ENCODE measurements around the gene DNAJB5.
"Not testable (repeated sequence)": the region's sequence is repeated elsewhere in the genome, so short reads cannot be mapped to it uniquely, and the experiment has no call there.

DNAJB5 gene

GRCh38 chr9:34989003-34989945, at the start of gene DNAJB5:
DNAJB5 (plus strand) TSS chr9:34989745; CDS start chr9:34990631, 886 bp downstream.
- peak; percentile 99 for DNase-seq

- not testable (repeated sequence) for DNase-seq
Observed at GRCh38 chr9:34939989-34940388, 49.6 kb upstream of the DNAJB5 start.

DNA sequence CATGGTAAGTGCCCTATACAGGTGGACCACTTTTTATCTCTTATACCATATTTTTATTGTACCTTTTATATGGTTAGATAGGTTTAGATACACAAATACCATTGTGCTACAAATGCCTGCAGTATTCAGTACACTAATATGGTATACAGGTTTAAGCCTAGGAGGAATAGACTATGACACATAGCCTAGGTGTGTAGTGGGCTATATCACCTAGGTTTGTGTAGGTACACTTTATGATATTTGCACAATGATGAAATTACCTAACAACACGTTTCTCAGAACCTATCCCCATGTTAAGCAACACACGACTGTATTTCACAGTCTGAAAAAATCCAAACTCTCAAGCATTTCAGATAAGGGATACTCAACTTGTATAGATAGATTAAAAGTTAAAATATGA, 41.1 kb upstream of the DNAJB5 start:
- DNase-seq: no peak

DNA sequence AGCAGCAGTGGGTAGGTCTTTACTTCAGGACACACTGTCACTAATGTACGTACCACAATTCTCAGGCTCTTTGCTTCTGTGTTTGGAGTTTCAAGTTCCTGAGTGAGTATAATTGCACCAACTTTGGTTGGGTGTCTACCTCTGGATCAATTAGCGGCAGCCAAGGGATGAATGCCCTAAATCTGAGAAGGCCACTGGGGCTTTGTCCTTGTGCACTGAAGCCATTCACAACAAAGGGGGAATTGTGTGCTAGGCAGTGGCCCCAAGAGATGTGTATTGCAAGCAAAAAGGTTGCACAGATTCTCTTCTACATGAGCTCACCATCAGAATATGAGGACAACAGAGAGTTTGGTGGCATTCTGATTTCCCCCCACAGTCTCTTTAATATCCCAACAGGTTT, 35.3 kb upstream of the DNAJB5 start:
- no peak for DNase-seq

DNA sequence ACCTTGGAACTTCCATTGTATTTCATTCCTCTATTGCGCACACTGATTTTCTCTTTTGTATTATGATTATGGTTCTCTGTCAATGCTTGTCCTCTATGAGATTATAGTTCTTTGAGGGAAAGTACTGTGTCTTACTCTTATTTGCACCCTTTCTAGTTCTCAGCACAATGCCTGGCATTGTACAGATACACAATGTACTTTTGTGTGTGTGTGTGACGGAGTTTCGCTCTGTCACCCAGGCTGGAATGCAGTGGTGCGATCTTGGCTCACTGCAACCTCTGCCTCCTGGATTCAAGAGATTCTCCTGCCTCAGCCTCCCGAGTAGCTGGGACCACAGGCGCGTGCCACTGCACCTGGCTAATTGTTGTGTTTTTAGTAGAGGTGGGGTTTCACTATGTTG, 33.5 kb upstream of the DNAJB5 start:
- DNase-seq: not testable (repeated sequence)

GRCh38 chr9:34956648-34957047, 32.9 kb upstream of the DNAJB5 start:
- no peak for DNase-seq

- peak; percentile 38 for DNase-seq
Observed at GRCh38 chr9:34957492-34958410, 31.8 kb upstream of the DNAJB5 start, which contains the start of gene PHF24. PHF24 (plus strand) TSS chr9:34958285; CDS start chr9:34971299, 13,014 bp downstream.

DNA sequence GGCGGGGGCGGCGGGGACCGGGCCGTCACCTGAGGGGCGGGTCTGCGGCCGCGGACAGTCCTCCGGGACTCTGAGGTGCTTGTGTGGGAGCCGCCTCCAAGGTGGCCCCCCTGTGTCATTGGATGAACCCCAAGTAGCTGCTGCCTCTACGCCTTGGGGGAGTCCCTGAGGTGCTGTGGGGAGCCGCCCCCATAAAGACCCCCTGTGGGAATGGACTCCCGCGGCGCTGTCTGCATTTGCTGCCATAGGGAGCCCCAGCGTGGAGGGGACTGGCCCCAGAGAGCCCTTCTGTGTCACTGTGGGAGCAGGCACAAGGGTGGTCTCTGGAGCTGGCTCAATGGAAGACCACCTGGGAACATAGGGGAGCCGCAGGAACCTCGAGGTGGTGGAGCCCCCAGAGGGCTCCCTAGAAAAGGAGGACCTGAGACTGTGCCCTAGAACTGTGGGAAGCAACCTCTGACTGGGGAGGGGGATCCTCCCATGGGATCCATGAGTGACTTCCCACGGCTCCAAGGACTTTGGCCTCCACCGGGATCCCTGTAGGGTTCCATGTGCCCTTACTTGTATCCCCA, 31.0 kb upstream of the DNAJB5 start:
- no peak for DNase-seq

DNA sequence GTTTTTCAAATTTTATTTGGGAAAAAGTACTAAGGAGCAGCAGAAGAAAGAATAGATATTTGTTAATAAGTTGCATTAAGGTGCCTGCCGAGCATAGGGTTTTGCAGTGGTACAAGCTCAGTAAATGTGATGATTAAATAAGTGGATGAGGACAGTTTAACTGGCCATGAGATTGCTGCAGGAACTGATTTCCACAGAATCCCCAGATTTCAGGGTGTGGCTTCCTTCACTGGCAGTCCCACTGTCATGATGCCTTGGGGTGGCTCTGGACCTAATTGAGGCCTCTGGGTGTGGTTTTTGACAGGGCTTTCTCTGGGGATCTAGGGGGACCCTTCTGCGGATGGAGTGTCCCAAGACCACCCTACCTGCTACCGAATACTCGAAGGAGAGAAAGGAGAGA, 30.1 kb upstream of the DNAJB5 start:
- no peak for DNase-seq

DNA sequence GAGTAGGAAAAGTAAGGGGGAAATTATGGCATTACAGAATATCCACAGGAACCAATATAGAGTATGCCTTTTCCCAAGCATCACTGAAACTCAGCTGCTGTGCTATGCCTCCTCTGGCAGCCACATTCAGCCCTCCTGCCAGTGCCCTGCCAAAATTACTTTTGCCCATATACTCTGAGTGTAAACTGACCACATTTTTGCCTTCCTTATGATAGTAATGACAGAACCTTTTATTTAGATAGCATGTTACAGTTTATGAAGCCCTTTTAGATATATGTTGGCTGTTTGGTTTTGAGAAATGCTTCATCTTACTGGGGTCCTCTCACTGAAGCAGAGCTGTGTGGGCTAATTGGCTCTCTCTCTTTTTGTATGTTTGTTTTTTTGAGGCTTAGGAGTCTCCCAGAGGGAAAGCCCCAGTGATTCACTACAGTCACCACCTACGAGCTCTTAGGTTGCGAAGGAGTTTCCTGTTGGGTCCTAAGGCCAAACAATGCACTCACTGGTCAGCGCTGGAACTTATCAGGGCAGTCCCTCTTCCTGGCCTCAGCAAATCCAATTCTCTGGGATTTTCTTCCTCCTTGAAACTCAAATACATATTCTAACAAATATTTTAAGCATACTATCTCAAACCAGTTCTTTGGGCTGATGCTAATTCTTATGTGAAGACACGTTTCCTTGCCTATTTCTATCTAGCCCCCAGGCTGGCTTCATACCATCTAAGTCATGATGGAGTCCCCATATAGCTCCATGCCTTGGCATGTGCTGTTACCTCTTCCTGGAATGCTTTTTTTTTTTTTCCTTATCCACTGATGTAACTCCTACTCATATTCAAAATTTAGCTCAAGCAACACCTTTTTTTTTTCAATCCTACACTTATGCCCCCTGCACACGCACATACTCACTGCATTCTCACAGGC, 27.7 kb upstream of the DNAJB5 start:
- DNase-seq: no peak

DNA sequence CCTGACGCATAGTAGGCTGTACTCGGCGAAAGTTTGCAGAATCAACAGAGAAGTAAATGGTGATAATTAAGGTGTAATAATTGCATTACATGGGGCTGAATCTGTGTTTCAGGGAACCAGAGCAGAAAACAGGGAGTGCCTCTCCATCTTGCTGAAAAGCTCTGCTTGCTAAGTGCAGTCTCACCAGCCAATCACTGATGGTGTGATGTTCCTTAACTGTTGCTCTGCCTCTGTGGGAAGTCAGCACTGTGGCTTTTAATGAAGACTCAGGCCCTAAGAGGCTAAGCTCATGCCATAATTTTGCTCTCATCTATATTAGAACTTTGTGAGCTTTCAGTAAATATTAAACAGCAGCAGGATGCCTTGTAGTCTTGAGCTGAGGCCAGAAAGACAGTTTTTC, 27.0 kb upstream of the DNAJB5 start:
- no peak for DNase-seq

DNA sequence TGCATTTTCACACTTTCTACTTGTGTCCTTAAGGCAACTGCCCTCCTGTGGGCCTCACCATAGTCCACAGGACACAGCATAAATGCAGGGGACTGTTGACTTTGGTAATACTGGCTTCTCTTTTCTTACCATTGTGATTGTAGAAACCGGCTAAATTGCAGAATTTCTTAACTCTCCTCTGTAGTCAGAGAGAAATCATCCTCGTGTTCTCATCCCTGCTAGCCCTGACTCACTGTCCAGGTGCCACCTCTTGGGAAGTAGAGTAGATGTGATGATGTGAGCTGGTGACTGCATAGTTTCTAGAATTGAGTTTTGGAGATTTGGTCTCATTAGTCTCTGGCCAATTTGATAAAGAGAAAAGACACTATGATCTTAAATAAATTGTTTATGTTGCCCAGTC, 26.0 kb upstream of the DNAJB5 start:
- no peak for DNase-seq

- no peak for DNase-seq
Observed at GRCh38 chr9:34964458-34964857, 25.1 kb upstream of the DNAJB5 start.

- no peak for DNase-seq
Observed at GRCh38 chr9:34971146-34971811, 18.3 kb upstream of the DNAJB5 start.

GRCh38 chr9:34974664-34975063, 14.9 kb upstream of the DNAJB5 start:
- no peak for DNase-seq

DNA sequence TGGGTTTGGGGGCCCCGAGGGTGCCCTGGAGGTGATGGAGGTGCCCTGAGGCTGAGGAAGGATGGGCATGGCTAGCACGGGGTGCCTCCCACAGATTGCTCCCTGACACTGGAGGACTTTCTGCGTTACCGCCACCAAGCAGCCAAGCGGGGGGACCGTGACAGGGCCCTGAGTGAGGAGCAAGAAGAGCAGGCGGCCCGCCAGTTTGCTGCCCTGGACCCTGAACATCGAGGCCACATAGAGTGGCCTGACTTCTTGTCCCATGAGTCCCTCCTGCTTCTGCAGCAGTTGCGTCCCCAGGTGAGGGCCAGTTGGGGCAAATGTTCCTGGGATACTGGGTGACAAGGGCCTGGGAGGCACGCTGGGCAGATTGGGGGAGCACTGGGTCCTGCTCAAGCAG, 13.1 kb upstream of the DNAJB5 start:
- no peak for DNase-seq

- no peak for DNase-seq
Observed at GRCh38 chr9:34976992-34977391, 12.6 kb upstream of the DNAJB5 start.

DNA sequence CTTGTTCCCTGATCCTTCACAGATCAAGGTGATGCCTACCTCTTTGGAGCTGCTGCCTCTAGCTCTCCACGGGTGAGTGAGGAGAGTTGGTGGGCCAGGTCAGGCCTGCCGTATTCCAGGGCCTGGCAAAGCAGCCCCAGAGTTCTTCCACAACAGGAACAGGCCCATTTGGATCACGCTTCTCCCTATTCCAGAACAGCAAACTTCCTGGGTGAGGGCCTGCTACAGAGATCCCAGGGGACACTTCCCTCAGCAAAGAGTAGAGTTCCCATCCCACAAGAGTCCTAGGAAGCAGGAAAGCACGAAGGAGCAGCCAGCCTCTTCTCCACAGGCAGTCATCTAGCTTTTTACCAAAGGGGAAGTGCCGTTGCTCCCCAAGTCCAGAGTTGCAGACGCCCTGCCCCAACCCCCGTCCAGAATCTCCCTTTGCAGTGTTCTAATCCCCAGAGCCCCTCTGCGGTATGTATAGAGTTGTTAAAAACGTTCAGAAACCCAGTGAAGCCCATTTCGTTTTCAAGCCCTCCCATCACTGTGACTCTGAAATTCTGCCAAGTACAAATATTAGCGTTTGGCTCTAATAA, 9.3 kb upstream of the DNAJB5 start:
- no peak for DNase-seq

GRCh38 chr9:34982361-34982760, 7.2 kb upstream of the DNAJB5 start:
- DNase-seq: peak; percentile 27

GRCh38 chr9:34983209-34983608, 6.3 kb upstream of the DNAJB5 start:
- DNase-seq: no peak

DNA sequence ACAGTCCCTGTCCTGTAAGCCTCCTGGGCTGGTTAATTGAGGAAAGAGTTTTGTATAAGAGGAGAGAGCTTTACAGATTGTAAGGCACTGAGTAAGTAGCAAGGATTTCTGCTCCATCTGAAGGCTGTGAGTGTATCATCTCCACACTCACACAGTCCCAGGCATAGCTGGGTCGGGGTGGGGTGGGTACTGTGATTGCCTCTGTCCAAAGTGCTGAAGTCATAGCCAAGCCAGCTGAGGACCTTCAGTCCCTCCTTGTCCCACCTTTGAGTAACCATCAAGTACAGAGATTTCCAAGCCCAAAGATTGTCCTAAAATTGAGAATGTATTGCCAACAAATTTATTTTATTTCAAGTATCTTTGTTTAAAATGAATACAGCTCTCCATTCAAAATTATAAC, 5.5 kb upstream of the DNAJB5 start:
- no peak for DNase-seq
